Glutamatergic neuron (in vitro differentiated cells): ENCODE measurements around the gene ABHD18. TPM values are rescaled to one million over a fixed set of nuclear protein-coding genes. Genes with fewer than 3 reads are reported as not detected.

ENCODE experiments used
- DNase-seq: peaks from one replicate; pipeline ENCODE4 v3.0.0; 2022
- H3K27ac Mint-ChIP-seq: one replicate; pipeline ENCODE4 v1.8.0; 2020; ENCODE audit warnings: mild to moderate bottlenecking, mixed read lengths, inconsistent platforms; ENCODE audit not compliant: unreplicated experiment
- H3K27me3 Mint-ChIP-seq: one replicate; pipeline ENCODE4 v1.8.0; 2020; ENCODE audit warnings: mild to moderate bottlenecking, moderate library complexity, mixed read lengths, inconsistent platforms; ENCODE audit not compliant: unreplicated experiment
- H3K36me3 Mint-ChIP-seq: one replicate; pipeline ENCODE4 v1.8.0; 2020; ENCODE audit warnings: mild to moderate bottlenecking, mixed read lengths, inconsistent platforms; ENCODE audit not compliant: unreplicated experiment
- H3K4me1 Mint-ChIP-seq: one replicate; pipeline ENCODE4 v1.8.0; 2020; ENCODE audit warnings: mild to moderate bottlenecking, low read depth, mixed read lengths, inconsistent platforms; ENCODE audit not compliant: unreplicated experiment
- H3K4me3 Mint-ChIP-seq: one replicate; pipeline ENCODE4 v1.8.0; 2020; ENCODE audit warnings: mild to moderate bottlenecking, mixed read lengths, inconsistent platforms; ENCODE audit not compliant: unreplicated experiment
- H3K9me3 Mint-ChIP-seq: one replicate; pipeline ENCODE4 v1.8.0; 2020; ENCODE audit warnings: mild to moderate bottlenecking, moderate library complexity, mixed read lengths, inconsistent platforms; ENCODE audit not compliant: unreplicated experiment
- CTCF ChIP-seq: fragments of 200-600 bp; sonication (generic); IDR thresholded peaks from one replicate; pipeline ENCODE4 v1.5.0; 2021; ENCODE audit not compliant: partially characterized antibody, unreplicated experiment
- total RNA-seq: library from RNA; stranded (reverse); fragmentation: NEBNext Ultra II Directional; extraction: Animal tissue kit (Norgen Biotek cat#: 25700); gene quantifications from one replicate; pipeline ENCODE4 v1.2.1, GENCODE V29; 2021; ENCODE audit not compliant: unreplicated experiment

ABHD18 gene
- total RNA-seq, 1 donor from 2014 or later = 9.7 TPM

- TF ChIP-seq CTCF = no peak
- Mint-ChIP-seq H3K27ac (no peak overlapping the region), H3K4me1 (no peaks in the 10 kb centered on the region), H3K4me3 (no peak overlapping the region), H3K36me3 (no peaks in the 10 kb centered on the region), H3K27me3 (no peaks in the 10 kb centered on the region), H3K9me3 (no peaks in the 10 kb centered on the region)
- peak; percentile 27 for DNase-seq
Measured at GRCh38 chr4:128068918-128069317, 103.7 kb downstream of the ABHD18 start.

GRCh38 chr4:128076464-128076863, 111.3 kb downstream of the ABHD18 start:
- Mint-ChIP-seq H3K36me3 (no peaks in the 10 kb centered on the region), H3K4me3 (no peak overlapping the region), H3K9me3 (no peaks in the 10 kb centered on the region), H3K27ac (no peak overlapping the region), H3K4me1 (no peaks in the 10 kb centered on the region), H3K27me3 (peaks cover 2% of the 10 kb centered on the region)
- no peak for DNase-seq
- no peak for TF ChIP-seq CTCF

Other genes with a start within 250 kb of the ABHD18 start
- gene SLC25A31, start 235.0 kb upstream of the ABHD18 start, total RNA-seq = not detected
- 14.7 TPM for gene HSPA4L, start 183.1 kb upstream of the ABHD18 start, total RNA-seq
- gene PLK4, start 84.5 kb upstream of the ABHD18 start, total RNA-seq = 5.6 TPM
- 22.6 TPM for gene MFSD8, start 233 bp upstream of the ABHD18 start, total RNA-seq
- gene LARP1B, start 95.9 kb downstream of the ABHD18 start, total RNA-seq = 16.1 TPM